ENCODE measurements around the gene SLC6A3.

DNA sequence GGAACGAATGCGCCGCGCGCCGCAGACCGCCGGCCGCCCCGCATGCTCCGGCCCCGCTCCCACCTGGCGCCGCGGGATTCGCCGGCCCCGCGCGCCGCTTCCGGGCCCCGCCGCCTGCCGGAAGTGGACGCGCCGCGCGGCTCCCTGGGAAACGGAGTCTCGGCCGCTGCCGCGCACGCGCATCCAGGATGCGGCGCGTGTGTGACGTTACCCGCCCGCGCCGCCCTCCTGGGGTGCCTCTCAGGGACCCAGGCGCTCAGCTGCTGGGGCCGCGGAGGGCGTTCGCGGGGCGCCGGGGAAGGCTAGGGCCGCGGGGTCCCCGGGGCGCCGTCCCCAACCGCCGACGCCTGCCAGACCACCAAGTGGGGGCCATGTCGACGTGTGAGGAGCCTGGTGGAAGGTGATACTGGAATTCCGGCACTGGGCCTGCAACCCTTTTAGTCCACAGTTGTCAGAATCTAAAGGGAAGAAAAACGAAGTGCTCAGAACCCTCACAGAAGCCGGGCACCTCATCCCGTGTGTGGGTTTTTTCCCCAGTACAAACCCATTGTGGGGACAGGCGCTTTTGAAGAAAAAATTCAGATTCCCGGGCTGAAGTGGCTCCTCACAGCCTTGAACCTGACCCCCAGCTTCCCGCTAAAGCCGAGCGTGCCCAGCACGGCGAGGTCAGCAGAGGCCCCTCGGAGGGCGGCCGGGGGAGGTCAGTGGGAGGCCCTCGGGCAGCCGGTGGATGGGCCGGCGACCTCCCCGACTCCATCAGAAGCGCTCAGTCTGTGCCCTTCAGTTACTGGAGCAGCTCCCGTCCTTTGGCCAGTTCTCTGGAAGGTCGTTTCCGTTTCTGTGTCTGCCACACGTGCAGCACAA is 100.0 kb downstream of the SLC6A3 start, which contains the start of gene CLPTM1L:
- TF ChIP-seq, protein P1, sequence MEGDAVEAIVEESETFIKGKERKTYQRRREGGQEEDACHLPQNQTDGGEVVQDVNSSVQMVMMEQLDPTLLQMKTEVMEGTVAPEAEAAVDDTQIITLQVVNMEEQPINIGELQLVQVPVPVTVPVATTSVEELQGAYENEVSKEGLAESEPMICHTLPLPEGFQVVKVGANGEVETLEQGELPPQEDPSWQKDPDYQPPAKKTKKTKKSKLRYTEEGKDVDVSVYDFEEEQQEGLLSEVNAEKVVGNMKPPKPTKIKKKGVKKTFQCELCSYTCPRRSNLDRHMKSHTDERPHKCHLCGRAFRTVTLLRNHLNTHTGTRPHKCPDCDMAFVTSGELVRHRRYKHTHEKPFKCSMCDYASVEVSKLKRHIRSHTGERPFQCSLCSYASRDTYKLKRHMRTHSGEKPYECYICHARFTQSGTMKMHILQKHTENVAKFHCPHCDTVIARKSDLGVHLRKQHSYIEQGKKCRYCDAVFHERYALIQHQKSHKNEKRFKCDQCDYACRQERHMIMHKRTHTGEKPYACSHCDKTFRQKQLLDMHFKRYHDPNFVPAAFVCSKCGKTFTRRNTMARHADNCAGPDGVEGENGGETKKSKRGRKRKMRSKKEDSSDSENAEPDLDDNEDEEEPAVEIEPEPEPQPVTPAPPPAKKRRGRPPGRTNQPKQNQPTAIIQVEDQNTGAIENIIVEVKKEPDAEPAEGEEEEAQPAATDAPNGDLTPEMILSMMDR (IDR thresholded peaks at IDR 0.05; ENCODE audit: insufficient read depth, low read length) = no peak
- TF ChIP-seq SPI1 (IDR thresholded peaks at IDR 0.05; ENCODE audit: borderline replicate concordance, low read depth) = no peak
- TF ChIP-seq, protein P2, sequence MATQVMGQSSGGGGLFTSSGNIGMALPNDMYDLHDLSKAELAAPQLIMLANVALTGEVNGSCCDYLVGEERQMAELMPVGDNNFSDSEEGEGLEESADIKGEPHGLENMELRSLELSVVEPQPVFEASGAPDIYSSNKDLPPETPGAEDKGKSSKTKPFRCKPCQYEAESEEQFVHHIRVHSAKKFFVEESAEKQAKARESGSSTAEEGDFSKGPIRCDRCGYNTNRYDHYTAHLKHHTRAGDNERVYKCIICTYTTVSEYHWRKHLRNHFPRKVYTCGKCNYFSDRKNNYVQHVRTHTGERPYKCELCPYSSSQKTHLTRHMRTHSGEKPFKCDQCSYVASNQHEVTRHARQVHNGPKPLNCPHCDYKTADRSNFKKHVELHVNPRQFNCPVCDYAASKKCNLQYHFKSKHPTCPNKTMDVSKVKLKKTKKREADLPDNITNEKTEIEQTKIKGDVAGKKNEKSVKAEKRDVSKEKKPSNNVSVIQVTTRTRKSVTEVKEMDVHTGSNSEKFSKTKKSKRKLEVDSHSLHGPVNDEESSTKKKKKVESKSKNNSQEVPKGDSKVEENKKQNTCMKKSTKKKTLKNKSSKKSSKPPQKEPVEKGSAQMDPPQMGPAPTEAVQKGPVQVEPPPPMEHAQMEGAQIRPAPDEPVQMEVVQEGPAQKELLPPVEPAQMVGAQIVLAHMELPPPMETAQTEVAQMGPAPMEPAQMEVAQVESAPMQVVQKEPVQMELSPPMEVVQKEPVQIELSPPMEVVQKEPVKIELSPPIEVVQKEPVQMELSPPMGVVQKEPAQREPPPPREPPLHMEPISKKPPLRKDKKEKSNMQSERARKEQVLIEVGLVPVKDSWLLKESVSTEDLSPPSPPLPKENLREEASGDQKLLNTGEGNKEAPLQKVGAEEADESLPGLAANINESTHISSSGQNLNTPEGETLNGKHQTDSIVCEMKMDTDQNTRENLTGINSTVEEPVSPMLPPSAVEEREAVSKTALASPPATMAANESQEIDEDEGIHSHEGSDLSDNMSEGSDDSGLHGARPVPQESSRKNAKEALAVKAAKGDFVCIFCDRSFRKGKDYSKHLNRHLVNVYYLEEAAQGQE (IDR thresholded peaks at IDR 0.05; ENCODE audit: insufficient replicate concordance, low read depth) = no peak
- TF ChIP-seq POLR2AphosphoS5 (IDR thresholded peaks at IDR 0.05; ENCODE audit: low read depth) = no peak
- TF ChIP-seq GABPA (IDR thresholded peaks at IDR 0.05; ENCODE audit: low read depth) = peak; percentile 78
